ENCODE results near the gene NTMT2.
"Not testable (repeated sequence)": the region's sequence is repeated elsewhere in the genome, so short reads cannot be mapped to it uniquely, and the experiment has no call there.

NTMT2 gene

GRCh38 chr1:170145770-170146676 is at the start of gene NTMT2:
Gene NTMT2 (plus strand): TSS chr1:170145959. CDS start chr1:170146108, 149 bp downstream.
- no peak for DNase-seq

GRCh38 chr1:170095976-170096748 is 49.6 kb upstream of the NTMT2 start:
- no peak for DNase-seq

- DNase-seq, result no peak
Observed at GRCh38 chr1:170096806-170097340, 48.9 kb upstream of the NTMT2 start.

GRCh38 chr1:170097449-170097948 is 48.3 kb upstream of the NTMT2 start:
- no peak for DNase-seq

GRCh38 chr1:170113140-170113539 is 32.6 kb upstream of the NTMT2 start:
- DNase-seq, result not testable (repeated sequence)

- no peak for DNase-seq
Observed at GRCh38 chr1:170114906-170115305, 30.9 kb upstream of the NTMT2 start.

- DNase-seq, result no peak
Observed at GRCh38 chr1:170122366-170122765, 23.4 kb upstream of the NTMT2 start.

GRCh38 chr1:170125269-170125668 is 20.5 kb upstream of the NTMT2 start:
- DNase-seq, result no peak

- DNase-seq, result no peak
Observed at GRCh38 chr1:170126696-170127095, 19.1 kb upstream of the NTMT2 start.

GRCh38 chr1:170131450-170131849 is 14.3 kb upstream of the NTMT2 start:
- no peak for DNase-seq

- DNase-seq, result no peak
Observed at GRCh38 chr1:170131984-170132383, 13.8 kb upstream of the NTMT2 start.

GRCh38 chr1:170133766-170134495 is 11.8 kb upstream of the NTMT2 start:
- no peak for DNase-seq

- no peak for DNase-seq
Observed at GRCh38 chr1:170134521-170134920, 11.2 kb upstream of the NTMT2 start.

- no peak for DNase-seq
Observed at GRCh38 chr1:170140371-170140770, 5.4 kb upstream of the NTMT2 start.

GRCh38 chr1:170145061-170145460 is 698 bp upstream of the NTMT2 start:
- no peak for DNase-seq

- DNase-seq, result no peak
Observed at GRCh38 chr1:170146720-170147263, 1.0 kb downstream of the NTMT2 start.

- no peak for DNase-seq
Observed at GRCh38 chr1:170149241-170149640, 3.5 kb downstream of the NTMT2 start.

- DNase-seq, result no peak
Observed at GRCh38 chr1:170150016-170150415, 4.3 kb downstream of the NTMT2 start.

GRCh38 chr1:170150921-170151320 is 5.2 kb downstream of the NTMT2 start:
- DNase-seq, result no peak

- no peak for DNase-seq
Observed at GRCh38 chr1:170153417-170153816, 7.7 kb downstream of the NTMT2 start.

GRCh38 chr1:170155055-170155454 is 9.3 kb downstream of the NTMT2 start:
- no peak for DNase-seq

GRCh38 chr1:170156594-170156993 is 10.8 kb downstream of the NTMT2 start:
- no peak for DNase-seq

Measured in NCI-H1436 (cell line).